Measurements from ENCODE around the gene CD38. TPM values are rescaled to one million over a fixed set of nuclear protein-coding genes. Genes with fewer than 3 reads are reported as not detected.
"Not testable (repeated sequence)": the region's sequence is repeated elsewhere in the genome, so short reads cannot be mapped to it uniquely, and the experiment has no call there.

Gene CD38
- polyA plus RNA-seq, 4 donors = 0.83 to 1.7 (median 1.1) TPM

- peak; percentile 12 to 43 (median 34) for DNase-seq (ENCODE audit: low read depth in 4 of 4, low spot score in 3 of 4)
Measured at GRCh38 chr4:15855804-15856475, 77.8 kb downstream of the CD38 start.

GRCh38 chr4:15861198-15861597 lies 83.1 kb downstream of the CD38 start:
- not testable (repeated sequence) for DNase-seq (ENCODE audit: low read depth in 4 of 4, low spot score in 3 of 4)

GRCh38 chr4:15864651-15865566 lies 86.8 kb downstream of the CD38 start:
- no peak for DNase-seq (ENCODE audit: low read depth in 4 of 4, low spot score in 3 of 4)

GRCh38 chr4:15868111-15868510 lies 90.0 kb downstream of the CD38 start:
- no peak for DNase-seq (ENCODE audit: low read depth in 4 of 4, low spot score in 3 of 4)

GRCh38 chr4:15868826-15869413 lies 90.8 kb downstream of the CD38 start:
- no peak for DNase-seq (ENCODE audit: low read depth in 4 of 4, low spot score in 3 of 4)

GRCh38 chr4:15870079-15870478 lies 92.0 kb downstream of the CD38 start:
- no peak for DNase-seq (ENCODE audit: low read depth in 4 of 4, low spot score in 3 of 4)

DNA sequence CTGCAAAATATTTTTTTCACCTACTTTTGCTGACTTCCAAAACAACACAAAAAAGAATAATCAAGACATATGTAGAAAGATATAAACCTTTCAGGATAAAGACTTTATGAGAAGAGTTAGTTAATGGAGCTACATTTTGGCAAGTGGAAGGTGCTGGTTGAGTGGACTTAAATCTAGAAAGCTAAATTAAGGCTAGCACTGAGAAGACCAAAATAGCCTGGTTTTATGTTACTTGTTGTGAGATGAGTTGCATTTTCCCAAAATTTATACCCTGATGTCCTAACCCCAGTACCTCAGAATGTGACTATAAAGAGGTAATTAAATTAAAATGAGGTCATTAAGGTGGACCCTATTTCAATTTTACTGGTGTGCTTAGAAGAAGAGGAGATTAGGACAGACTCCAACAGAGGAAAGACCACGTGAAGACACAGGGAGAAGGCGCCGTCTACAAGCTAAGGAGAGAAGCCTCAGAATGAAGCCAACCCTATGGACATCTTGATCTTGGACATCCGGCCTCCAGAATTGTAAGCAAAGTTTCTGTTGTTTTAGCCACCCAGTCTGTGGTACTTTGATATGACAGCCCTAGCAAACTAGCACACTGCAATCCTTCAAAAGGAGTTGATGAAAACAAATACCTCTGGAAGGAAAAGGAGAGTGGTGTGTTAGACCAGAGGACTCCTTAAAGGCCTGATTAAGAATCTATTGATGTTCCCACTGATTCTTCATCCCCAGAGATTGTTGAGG lies 93.0 kb downstream of the CD38 start:
- DNase-seq (ENCODE audit: low read depth in 4 of 4, low spot score in 3 of 4) = no peak

DNA sequence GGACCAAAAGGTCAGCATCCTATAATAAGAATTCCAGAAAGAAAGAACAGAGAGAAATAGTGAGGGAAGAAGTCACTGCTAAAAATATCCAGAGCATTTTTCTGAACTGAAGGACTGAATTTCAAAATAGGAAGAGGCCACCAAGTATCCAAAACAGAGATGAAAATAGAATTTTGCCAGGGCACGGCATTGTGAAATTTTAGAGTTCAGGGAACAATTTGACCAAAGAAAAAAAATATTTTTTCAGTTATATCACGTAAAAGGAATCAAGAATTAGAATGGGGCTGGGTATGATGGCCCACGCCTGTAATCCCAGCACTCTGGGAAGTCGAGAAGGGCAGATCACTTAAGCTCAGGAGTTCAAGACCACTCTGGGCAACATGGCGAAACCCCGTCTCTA lies 95.0 kb downstream of the CD38 start:
- DNase-seq (ENCODE audit: low read depth in 4 of 4, low spot score in 3 of 4) = no peak

DNA sequence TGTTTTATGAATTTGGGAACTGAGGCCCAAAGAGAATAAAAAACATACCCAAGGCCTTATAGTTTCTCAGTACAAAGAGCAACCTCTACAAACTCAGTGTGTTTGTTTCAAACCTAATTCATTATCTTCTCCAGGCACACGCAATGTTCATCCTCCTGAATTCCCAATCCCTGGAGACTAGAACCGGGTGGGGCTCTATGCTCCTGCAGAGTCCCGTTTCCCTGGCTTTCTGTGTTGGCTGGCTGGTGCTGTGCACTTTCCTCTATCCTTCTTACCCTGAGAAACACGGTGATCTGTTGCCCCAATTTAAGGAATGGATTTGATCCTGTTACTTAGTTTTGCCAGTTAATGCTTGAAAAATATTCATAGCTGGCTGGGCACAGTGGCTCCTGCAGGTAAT lies 96.5 kb downstream of the CD38 start:
- no peak for DNase-seq (ENCODE audit: low read depth in 4 of 4, low spot score in 3 of 4)

GRCh38 chr4:15875663-15876460 lies 97.7 kb downstream of the CD38 start:
- no peak for DNase-seq (ENCODE audit: low read depth in 4 of 4, low spot score in 3 of 4)

DNA sequence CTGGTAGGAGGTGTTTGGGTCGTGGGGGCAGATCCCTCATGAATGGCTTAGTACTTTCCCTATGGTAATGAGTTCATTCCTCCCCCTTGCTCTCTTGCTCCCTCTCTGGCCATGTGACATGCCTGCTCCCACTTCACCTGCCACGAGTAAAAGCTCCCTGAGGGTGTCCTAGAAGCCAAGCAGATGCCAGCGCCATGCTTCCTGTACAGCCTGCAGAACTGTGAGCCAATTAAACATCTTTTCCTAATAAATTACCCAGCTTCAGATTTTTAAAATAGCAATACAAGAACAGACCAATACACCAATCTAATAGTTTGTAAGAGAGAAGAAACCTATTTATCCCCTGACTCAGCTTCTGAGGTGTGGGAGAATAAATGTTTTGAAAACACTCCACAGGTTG lies 99.9 kb downstream of the CD38 start:
- DNase-seq (ENCODE audit: low read depth in 4 of 4, low spot score in 3 of 4) = no peak

DNA sequence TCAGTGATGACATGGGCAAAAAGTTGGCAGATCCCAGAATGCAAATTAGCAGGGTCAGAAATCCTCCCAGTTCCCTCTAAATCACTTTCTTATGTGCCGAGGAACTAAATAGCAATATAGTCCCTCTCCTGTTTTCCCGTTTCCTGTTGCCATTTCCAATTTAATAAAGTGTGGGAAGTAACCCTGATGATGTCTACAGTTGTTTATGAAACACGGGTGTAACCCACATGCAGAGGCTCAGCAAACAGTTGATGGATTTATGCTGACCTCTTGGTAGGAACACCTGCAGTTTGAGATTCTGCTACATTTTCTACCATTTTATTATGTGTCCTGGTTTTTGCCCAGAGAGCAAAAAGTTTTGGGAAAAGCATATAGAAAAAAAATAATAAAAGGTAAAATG lies 103.7 kb downstream of the CD38 start:
- DNase-seq (ENCODE audit: low read depth in 4 of 4, low spot score in 3 of 4) = no peak

DNA sequence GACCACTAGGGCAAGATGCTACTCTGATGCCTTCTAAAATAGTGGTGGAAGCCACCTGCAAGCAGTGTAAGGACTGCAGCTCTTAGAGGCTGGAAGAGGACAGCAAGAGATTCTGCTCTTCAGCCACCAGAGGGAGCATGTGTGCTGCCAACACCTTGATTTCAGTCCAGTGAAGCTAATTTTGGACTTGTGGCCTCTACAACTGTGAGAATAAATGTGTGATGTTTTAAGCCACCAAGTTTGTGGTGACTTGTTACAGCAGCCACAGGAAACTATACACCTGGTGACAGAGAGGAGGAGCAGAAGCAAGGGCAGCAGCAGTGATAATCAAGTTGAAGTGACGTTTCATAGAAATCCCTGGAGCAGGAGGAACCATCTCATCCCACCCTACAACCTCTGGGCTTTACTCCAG lies 104.6 kb downstream of the CD38 start:
- DNase-seq (ENCODE audit: low read depth in 4 of 4, low spot score in 3 of 4) = peak; percentile 35 to 58 (median 52)

GRCh38 chr4:15883610-15884243 lies 105.6 kb downstream of the CD38 start:
- DNase-seq (ENCODE audit: low read depth in 4 of 4, low spot score in 3 of 4) = no peak

DNA sequence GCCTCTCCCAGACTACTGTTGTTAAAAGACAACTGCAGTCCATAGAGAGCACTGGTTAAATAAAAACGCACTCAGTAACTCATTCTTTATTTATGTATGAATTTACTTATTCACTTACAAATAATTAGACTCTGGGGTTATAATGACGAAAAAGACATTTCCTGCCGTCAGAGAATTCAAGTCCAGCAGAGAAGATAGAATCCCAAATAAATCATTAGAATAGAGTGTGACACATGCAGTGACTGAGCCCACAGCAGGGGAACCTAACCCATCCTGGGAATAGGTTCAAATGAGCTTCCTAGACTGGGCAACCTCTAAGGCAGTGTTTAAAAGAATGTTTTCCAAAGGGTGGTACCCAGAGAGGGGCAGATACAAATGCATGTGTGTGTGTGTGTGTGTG lies 106.5 kb downstream of the CD38 start:
- DNase-seq (ENCODE audit: low read depth in 4 of 4, low spot score in 3 of 4) = no peak

GRCh38 chr4:15885422-15885821 lies 107.3 kb downstream of the CD38 start:
- no peak for DNase-seq (ENCODE audit: low read depth in 4 of 4, low spot score in 3 of 4)

DNA sequence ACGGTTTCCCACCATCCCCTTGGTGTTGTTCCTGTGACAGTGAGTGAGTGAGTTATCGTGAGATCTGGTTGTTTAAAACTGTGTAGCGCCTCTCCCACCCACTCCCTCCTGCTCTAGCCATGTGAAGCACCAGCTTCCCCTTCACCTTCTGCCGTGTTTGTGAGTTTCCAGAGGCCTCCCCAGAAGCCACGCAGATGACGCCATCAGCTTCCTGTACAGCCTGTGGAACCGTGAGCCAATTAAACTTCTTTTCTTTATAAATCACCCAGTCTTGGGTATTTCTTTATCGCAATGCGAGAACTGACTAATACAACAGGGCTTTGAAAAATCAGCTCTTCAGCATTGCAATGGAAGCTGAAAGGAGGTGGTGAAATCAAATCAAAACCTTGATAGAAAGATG lies 110.4 kb downstream of the CD38 start:
- no peak for DNase-seq (ENCODE audit: low read depth in 4 of 4, low spot score in 3 of 4)

- no peak for DNase-seq (ENCODE audit: low read depth in 4 of 4, low spot score in 3 of 4)
Measured at GRCh38 chr4:15890246-15890829, 112.2 kb downstream of the CD38 start.

GRCh38 chr4:15891312-15891711 lies 113.2 kb downstream of the CD38 start:
- DNase-seq (ENCODE audit: low read depth in 4 of 4, low spot score in 3 of 4) = no peak

Measured in right renal pelvis (tissue), 4 donors.